Activated gamma-delta T cell (primary cell): Measurements from ENCODE around the gene SLC7A9.

Source experiments
- DNase-seq: peaks from one replicate; lab custom pipeline; 2025; lab: John Stamatoyannopoulos, UW

The SLC7A9 gene

GRCh38 chr19:32828643-32829344 lies 40.8 kb downstream of the SLC7A9 start:
- no peak for DNase-seq

DNA sequence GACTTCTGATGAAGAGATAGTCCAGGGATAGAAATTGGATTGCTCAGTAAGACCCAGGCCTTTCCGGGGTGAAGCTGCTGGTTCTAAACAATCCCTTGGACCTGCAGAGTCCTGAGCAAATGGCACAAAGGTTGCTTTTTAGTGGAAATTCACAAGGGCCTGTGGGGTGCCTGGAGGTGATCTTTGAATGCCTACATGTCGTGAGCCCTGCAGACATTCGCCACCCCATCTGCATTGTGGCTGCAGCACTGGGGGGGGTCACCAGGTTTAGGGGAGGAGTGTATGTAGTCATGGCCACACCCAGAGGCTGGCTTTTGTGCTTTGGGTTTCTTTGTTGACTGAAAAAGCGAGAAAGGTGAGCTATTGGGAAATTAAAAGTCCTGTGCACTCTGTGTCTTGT lies 41.4 kb downstream of the SLC7A9 start:
- DNase-seq = no peak

- no peak for DNase-seq
These were observed 44.5 kb downstream of the SLC7A9 start for GRCh38 chr19:32824916-32825608.

DNA sequence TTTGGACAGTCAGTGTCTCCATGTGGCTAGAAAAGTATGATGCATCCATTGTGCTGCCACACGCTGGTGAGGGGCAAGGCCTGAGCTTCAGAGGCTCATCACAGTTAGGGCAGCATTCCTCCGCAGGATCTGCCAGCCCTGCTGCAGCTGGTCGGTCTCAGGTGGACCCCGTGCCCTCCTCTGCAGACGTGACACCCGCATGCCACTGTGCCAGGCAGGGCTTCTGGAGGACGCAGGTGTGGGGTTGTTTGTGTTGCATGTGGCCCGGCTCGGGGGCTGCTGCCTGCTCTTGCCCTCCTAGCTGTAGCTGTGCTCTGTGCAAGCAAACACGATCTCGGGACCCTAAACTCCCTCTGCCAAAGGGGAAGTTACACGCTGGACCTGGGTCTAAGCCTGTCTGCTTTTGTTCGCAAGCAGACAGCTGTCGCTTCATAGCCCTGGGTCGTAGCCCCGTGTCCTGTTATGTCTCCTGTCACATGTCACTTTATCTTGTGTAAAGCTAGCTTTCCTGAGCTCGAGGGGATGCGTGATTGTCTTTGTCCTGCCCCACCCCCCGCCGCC lies 45.3 kb downstream of the SLC7A9 start:
- no peak for DNase-seq

GRCh38 chr19:32823747-32824102 lies 45.8 kb downstream of the SLC7A9 start:
- DNase-seq = no peak

- DNase-seq = no peak
These were observed 46.4 kb downstream of the SLC7A9 start for GRCh38 chr19:32822916-32823746.

- no peak for DNase-seq
These were observed 49.9 kb downstream of the SLC7A9 start for GRCh38 chr19:32819419-32820400.

DNA sequence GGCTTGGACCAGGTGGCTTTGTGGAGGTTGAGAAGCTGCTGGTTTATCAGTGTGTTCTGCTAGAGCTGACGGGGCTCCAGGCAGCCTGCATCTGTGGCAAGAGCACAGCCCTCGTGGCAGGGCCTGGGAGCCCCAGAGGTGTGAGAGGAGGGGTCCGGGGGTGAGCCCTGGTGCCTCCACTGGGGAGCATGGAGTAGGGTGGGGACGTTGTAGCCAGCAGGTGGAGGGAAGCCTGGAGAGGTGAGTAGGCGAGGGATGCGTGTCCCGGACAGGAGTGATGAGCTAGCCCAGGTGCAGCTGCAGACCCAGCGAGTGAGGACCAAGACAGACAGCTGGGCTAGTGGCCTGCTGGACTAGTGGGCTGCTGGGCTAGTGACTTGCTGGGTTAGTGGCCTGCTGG lies 51.0 kb downstream of the SLC7A9 start:
- DNase-seq = no peak

DNA sequence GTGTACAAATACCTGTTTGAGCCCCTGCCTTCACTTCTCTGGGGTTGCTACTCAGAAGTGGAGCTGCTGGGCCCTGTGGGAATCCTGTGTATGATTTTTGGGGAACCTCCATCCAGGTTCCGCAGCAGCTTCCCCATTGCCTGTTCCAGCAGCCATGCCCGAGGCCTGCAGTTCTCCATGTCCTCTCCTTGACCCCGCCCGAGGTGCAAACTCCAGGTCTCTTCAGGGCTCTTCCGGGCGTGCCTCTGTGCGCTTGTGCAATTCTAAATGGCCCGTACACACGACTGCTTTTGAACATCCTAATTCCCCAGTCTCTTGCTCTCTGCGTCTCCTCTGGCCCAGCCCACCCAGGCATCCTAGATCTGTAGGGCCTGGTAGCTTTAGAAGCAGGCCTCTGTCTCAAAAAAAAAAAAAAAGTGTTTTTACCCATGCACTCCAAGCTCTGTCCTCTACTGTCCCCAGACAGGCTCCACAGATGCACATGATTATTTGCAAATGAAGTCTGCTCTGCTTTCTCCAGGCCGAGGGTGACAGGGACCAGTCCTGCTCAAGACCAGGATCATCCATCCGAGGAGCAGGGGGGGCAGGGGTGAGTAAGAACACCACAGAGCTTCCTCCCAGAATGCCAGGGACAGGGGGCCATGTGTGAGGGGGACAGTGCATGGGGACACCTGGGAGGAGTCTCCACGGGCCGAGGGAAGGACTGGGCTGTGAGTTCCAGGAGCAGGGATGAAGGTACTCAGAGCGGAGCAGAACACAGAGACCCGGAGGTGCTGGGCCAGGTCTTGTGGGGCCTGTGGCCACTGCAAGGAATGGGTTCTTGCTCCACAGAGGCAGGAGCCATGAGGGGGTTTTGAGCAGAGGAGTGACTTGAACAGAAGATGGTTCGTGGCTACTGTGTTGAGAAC lies 51.7 kb downstream of the SLC7A9 start:
- no peak for DNase-seq

DNA sequence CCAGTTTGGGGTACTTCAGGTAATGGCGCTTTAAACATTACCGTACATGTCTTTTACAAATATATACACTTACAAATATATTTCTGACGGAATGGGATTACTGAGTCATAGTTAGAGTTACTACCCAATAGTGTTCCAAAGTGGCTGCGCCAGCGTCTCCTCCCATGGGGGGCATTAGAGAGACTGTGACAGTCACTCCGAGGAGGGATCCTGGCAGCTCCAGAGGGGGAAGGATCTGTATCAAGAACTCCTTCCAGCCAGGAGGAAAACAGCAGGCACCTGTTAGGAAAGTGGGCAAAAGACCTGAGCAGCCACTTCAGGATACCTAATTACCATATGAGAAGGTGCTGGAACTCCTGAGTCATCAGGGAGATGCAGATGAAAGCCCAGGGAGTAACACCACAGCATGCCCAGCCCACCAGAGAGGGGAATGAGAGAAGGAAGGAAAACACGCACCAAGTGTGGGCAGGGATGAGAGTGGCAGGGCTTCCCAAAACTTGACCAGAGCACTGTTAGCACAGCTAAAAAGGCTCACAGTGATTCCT lies 52.9 kb downstream of the SLC7A9 start:
- DNase-seq = no peak

GRCh38 chr19:32814624-32815023 lies 54.9 kb downstream of the SLC7A9 start:
- no peak for DNase-seq

DNA sequence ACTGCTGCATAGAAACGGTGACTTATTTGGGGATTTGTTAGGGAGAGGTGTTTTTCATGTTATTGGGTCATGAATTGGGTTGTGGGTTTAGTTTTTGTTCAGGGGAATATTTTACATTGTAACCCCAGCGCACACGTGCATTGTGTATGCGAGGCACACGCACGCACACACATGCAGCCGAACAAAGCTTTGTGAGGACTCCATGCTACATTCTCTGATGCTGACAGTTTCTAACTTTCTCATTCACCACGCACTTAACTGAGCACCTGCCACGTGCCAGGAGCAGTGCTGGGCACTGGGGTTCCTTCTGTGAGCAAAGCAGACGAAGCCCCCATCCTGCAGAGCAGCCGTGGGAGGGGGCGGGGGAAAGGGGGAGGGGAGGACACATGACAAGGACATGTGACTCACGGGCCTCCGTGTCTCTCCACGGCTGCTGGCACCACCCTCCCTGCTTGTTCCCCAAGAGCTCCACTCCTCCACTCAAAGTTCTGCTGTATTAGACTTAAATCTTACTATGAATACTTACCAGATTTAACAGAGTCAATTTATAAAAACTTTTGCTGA lies 55.6 kb downstream of the SLC7A9 start:
- no peak for DNase-seq

DNA sequence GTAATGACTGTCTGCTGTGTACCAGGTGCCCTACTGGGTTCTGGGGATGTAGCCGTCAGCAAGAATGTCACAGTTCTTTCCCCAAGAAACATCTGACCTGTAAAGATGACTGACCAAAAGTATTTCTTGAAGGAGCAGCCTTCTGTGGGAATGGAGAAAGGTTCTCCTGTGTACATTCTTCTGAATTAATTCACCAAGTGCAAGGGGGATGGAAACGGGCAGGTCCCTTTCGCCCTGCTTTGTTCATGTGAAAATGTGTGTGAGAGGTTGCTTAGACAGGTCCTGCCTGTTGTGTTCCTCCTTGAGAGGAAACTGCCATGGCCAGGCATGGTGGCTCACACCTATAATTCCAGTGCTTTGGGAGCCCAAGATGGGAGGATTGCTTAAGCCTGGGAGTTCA lies 57.0 kb downstream of the SLC7A9 start:
- no peak for DNase-seq

- DNase-seq = no peak
These were observed 57.5 kb downstream of the SLC7A9 start for GRCh38 chr19:32812036-32812435.

DNA sequence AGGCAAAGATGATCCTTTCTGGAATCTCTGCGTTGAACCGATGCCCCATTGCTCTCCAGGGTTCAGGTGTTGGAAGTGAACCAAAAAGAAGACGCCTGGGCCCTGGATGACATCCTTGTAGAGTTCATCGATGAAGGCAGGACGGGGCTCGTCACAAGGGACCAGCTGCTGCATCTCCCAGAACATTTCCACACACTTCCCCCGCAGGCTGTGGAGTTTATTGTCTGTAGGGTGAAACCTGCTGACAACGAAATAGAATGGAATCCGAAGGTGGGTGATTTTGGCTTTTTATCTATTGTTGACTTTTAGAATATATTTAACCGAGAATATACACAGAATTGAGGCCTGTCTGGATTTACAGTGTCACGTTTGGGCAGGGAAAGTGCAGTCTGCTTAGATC lies 58.4 kb downstream of the SLC7A9 start:
- no peak for DNase-seq

GRCh38 chr19:32810452-32810851 lies 59.1 kb downstream of the SLC7A9 start:
- DNase-seq = no peak

GRCh38 chr19:32809754-32810153 lies 59.8 kb downstream of the SLC7A9 start:
- DNase-seq = no peak

DNA sequence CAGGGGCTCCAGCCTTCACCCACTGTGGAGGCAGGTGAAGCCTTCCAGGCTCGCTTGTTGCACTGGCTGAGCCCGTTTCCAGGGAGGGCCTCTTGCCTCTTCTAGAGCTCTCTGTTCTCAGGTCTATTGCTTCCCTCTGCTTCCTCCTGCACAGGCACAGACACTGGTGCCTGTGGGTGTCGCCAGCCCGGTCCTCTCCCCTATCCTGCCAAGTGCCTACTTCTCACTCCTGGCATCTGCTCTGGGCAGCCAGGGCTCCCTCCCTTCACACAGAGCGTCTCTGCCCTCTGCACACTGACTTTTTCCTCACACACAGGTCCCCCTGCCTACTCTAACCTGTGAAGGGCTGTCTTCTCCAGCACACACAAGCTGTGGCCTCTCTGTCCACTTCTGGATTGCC lies 60.3 kb downstream of the SLC7A9 start:
- no peak for DNase-seq

GRCh38 chr19:32808236-32808635 lies 61.3 kb downstream of the SLC7A9 start:
- no peak for DNase-seq

- no peak for DNase-seq
These were observed 66.7 kb downstream of the SLC7A9 start for GRCh38 chr19:32802840-32803239.
